ENCODE measurements around the gene RPGRIP1L. TPM values are rescaled to one million over a fixed set of nuclear protein-coding genes. Genes with fewer than 3 reads are reported as not detected.

The RPGRIP1L gene
- total RNA-seq, 1 donor from 2014 or later = 23.2 TPM

DNA sequence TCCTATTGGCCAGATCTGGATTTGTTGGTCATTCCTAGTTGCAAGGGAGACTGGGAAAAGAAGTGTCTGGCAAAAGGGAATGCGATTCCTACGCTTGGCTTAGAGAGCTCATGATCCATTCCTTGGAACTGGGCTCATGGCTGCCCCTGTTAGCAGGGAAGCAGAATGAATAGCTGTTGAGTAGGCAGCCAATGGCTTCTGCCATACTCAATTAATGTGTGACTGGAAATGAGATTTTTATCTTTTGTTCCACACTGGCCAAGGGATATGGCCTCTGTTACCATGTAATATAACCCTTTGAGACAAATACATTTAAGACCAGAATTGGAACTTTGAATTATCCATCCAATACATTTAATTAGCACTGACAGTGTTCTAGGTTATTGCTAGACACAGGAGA lies 31.2 kb upstream of the RPGRIP1L start:
- H3K36me3 Mint-ChIP-seq = peaks cover 6% of the 10 kb centered on the region
- Histone ChIP-seq H3K9ac (no peak overlapping the region), H3K4me1 (peaks cover 5% of the 10 kb centered on the region), H3K27ac (no peak overlapping the region), H2AFZ (replicated peaks) (no peak overlapping the region), H3K27me3 (no peaks in the 10 kb centered on the region), H3F3A (ENCODE audit: low read depth) (no peaks in the 10 kb centered on the region), H3K79me2 (ENCODE audit: low read depth) (peaks cover 53% of the 10 kb centered on the region), H3K36me3 (no peaks in the 10 kb centered on the region), H3K4me3 (no peak overlapping the region), H3K4me2 (no peak overlapping the region), H4K20me1 (ENCODE audit: low read depth) (peaks cover 2% of the 10 kb centered on the region), H3K9me3 (ENCODE audit: low read depth) (no peaks in the 10 kb centered on the region)
- TF ChIP-seq, protein P1, sequence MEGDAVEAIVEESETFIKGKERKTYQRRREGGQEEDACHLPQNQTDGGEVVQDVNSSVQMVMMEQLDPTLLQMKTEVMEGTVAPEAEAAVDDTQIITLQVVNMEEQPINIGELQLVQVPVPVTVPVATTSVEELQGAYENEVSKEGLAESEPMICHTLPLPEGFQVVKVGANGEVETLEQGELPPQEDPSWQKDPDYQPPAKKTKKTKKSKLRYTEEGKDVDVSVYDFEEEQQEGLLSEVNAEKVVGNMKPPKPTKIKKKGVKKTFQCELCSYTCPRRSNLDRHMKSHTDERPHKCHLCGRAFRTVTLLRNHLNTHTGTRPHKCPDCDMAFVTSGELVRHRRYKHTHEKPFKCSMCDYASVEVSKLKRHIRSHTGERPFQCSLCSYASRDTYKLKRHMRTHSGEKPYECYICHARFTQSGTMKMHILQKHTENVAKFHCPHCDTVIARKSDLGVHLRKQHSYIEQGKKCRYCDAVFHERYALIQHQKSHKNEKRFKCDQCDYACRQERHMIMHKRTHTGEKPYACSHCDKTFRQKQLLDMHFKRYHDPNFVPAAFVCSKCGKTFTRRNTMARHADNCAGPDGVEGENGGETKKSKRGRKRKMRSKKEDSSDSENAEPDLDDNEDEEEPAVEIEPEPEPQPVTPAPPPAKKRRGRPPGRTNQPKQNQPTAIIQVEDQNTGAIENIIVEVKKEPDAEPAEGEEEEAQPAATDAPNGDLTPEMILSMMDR (IDR thresholded peaks at IDR 0.05) = no peak
- TF ChIP-seq EZH2phosphoT487 (IDR thresholded peaks at IDR 0.05) = no peak
- TF ChIP-seq EZH2 (IDR thresholded peaks at IDR 0.05) = no peak
- H3K4me3 Mint-ChIP-seq = no peak overlapping the region
- H3K27me3 Mint-ChIP-seq (ENCODE audit: insufficient read depth, low read depth) = no peaks in the 10 kb centered on the region
- no peak for DNase-seq (ENCODE audit: low spot score)
- H3K9me3 Mint-ChIP-seq = no peaks in the 10 kb centered on the region
- peaks cover 10% of the 10 kb centered on the region for H3K4me1 Mint-ChIP-seq
- H3K27ac Mint-ChIP-seq = no peak overlapping the region

DNA sequence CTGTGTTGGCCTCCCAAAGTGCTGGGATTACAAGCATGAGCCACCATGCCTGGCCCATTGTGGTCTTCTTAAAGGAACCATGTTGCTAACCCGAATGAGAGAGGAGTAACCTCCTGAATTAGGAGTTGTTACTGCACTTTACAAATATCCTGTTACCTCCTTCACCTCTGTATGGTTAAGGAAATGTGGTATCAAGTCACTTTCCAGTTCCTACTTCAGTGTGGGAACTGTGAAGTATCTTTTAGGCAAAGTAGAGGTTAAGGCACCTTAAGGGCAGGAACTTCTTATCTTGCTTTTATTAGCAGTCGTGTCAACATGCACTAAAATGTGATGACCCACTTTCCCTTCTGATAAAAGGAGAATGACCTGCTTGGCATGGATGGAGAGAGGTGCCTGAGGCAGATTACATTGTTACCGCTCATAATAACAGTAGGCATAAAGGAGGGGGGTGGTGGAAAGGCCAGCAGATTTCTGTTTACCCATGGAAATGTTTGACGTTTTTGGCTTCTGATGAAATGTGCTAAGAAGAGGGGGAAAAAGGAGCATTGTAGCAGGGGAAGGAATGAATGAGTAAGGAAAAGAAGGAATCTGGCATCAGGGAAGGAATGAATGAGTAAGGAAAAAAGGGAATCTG lies 28.8 kb upstream of the RPGRIP1L start:
- peaks cover 10% of the 10 kb centered on the region for H3K36me3 Mint-ChIP-seq
- peaks cover 19% of the 10 kb centered on the region for H3K4me1 Mint-ChIP-seq
- no peak overlapping the region for H3K9ac ChIP-seq
- H3K9me3 ChIP-seq (ENCODE audit: low read depth) = no peaks in the 10 kb centered on the region
- H3K27me3 ChIP-seq = no peaks in the 10 kb centered on the region
- H3K27ac Mint-ChIP-seq = no peak overlapping the region
- H3K4me3 ChIP-seq = no peak overlapping the region
- peaks cover 62% of the 10 kb centered on the region for H3K79me2 ChIP-seq (ENCODE audit: low read depth)
- H3K9me3 Mint-ChIP-seq = no peaks in the 10 kb centered on the region
- no peaks in the 10 kb centered on the region for H3F3A ChIP-seq (ENCODE audit: low read depth)
- H3K27ac ChIP-seq = no peak overlapping the region
- DNase-seq (ENCODE audit: low spot score) = no peak
- H3K27me3 Mint-ChIP-seq (ENCODE audit: insufficient read depth, low read depth) = no peaks in the 10 kb centered on the region
- no peak for TF ChIP-seq EZH2phosphoT487 (IDR thresholded peaks at IDR 0.05)
- no peak for TF ChIP-seq EZH2 (IDR thresholded peaks at IDR 0.05)
- TF ChIP-seq, protein P1 (IDR thresholded peaks at IDR 0.05) = no peak
- no peaks in the 10 kb centered on the region for H3K36me3 ChIP-seq
- H3K4me2 ChIP-seq = no peak overlapping the region
- H3K4me3 Mint-ChIP-seq = no peak overlapping the region
- no peak overlapping the region for H2AFZ ChIP-seq (replicated peaks)
- H3K4me1 ChIP-seq = peaks cover 5% of the 10 kb centered on the region
- peaks cover 2% of the 10 kb centered on the region for H4K20me1 ChIP-seq (ENCODE audit: low read depth)

DNA sequence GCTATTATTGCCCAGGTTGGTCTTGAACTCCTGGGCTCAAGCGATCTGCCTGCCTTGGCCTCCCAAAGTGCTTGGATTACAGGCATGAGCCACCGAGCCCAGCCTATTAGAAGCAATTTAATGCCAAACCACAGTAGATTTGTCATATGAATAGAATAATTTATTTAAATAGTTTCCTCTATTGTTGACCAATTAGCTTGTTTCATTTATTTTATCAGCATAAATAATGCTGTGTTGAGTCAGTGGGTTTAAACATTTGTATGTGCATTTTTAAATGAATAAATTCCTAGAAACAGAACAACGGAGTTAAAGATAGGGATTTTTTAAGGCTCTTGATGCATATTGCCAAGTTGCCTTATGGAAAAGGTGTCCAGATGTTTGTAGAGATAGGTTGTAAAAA lies 27.0 kb upstream of the RPGRIP1L start:
- Mint-ChIP-seq H3K9me3 (no peaks in the 10 kb centered on the region), H3K27me3 (ENCODE audit: insufficient read depth, low read depth) (no peaks in the 10 kb centered on the region), H3K27ac (no peak overlapping the region), H3K36me3 (peaks cover 6% of the 10 kb centered on the region), H3K4me3 (no peak overlapping the region), H3K4me1 (peaks cover 30% of the 10 kb centered on the region)
- peaks cover 11% of the 10 kb centered on the region for H4K20me1 ChIP-seq (ENCODE audit: low read depth)
- peaks cover 8% of the 10 kb centered on the region for H3K4me1 ChIP-seq
- H3K9me3 ChIP-seq (ENCODE audit: low read depth) = no peaks in the 10 kb centered on the region
- no peaks in the 10 kb centered on the region for H3K27me3 ChIP-seq
- TF ChIP-seq, protein P1 (IDR thresholded peaks at IDR 0.05) = no peak
- no peak for TF ChIP-seq EZH2 (IDR thresholded peaks at IDR 0.05)
- H3K4me2 ChIP-seq = no peak overlapping the region
- no peak for DNase-seq (ENCODE audit: low spot score)
- H2AFZ ChIP-seq (replicated peaks) = no peak overlapping the region
- no peak overlapping the region for H3K27ac ChIP-seq
- no peak overlapping the region for H3K4me3 ChIP-seq
- H3K36me3 ChIP-seq = no peaks in the 10 kb centered on the region
- H3F3A ChIP-seq (ENCODE audit: low read depth) = no peaks in the 10 kb centered on the region
- no peak overlapping the region for H3K9ac ChIP-seq
- H3K79me2 ChIP-seq (ENCODE audit: low read depth) = peaks cover 62% of the 10 kb centered on the region
